Measurements from ENCODE around the gene SFT2D3. TPM values are rescaled to one million over a fixed set of nuclear protein-coding genes. Genes with fewer than 3 reads are reported as not detected.

Gene SFT2D3
- total and polyA plus RNA-seq, 3 donors from 2014 or later, result 7.4 to 13.2 (median 12.9) TPM

DNA sequence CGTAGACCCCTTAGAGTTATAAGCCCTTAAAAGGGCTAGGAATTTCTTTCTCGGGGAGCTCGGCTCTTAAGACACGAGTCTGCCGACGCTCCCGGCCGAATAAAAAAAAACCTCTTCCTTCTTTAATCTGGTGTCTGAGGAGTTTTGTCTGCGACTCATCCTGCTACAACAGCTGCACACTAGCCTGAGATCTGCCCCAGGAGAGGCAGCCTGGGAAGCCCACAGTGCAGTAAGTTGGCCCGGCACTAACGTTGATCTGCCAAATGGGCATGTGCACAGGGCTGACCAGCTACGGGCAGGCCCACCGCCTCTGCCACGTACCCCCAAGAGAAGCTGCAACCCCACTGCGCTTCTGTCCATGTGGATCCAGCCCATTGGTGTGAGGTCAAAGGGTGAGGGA is 17.5 kb upstream of the SFT2D3 start:
- Histone ChIP-seq H3K27ac (no peak overlapping the region), H3K36me3 (ENCODE audit: low read depth, missing control alignments) (no peaks in the 10 kb centered on the region), H3K4me1 (peaks cover 10% of the 10 kb centered on the region), H3K9me3 (no peaks in the 10 kb centered on the region), H3K4me3 (no peak overlapping the region), H3K27me3 (no peaks in the 10 kb centered on the region)
- intact Hi-C loops (cut with DNase I; ENCODE audit: low total_unique reads), result no loop called here
- 31 to 44% methylated on average over 11 to 15 of the region's 15 CpGs for whole genome bisulfite sequencing, 2 donors
- no peak for DNase-seq
- TF ChIP-seq POLR2A (IDR thresholded peaks at IDR 0.05), result no peak
- TF ChIP-seq, protein P1, sequence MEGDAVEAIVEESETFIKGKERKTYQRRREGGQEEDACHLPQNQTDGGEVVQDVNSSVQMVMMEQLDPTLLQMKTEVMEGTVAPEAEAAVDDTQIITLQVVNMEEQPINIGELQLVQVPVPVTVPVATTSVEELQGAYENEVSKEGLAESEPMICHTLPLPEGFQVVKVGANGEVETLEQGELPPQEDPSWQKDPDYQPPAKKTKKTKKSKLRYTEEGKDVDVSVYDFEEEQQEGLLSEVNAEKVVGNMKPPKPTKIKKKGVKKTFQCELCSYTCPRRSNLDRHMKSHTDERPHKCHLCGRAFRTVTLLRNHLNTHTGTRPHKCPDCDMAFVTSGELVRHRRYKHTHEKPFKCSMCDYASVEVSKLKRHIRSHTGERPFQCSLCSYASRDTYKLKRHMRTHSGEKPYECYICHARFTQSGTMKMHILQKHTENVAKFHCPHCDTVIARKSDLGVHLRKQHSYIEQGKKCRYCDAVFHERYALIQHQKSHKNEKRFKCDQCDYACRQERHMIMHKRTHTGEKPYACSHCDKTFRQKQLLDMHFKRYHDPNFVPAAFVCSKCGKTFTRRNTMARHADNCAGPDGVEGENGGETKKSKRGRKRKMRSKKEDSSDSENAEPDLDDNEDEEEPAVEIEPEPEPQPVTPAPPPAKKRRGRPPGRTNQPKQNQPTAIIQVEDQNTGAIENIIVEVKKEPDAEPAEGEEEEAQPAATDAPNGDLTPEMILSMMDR (IDR thresholded peaks at IDR 0.05), result no peak

DNA sequence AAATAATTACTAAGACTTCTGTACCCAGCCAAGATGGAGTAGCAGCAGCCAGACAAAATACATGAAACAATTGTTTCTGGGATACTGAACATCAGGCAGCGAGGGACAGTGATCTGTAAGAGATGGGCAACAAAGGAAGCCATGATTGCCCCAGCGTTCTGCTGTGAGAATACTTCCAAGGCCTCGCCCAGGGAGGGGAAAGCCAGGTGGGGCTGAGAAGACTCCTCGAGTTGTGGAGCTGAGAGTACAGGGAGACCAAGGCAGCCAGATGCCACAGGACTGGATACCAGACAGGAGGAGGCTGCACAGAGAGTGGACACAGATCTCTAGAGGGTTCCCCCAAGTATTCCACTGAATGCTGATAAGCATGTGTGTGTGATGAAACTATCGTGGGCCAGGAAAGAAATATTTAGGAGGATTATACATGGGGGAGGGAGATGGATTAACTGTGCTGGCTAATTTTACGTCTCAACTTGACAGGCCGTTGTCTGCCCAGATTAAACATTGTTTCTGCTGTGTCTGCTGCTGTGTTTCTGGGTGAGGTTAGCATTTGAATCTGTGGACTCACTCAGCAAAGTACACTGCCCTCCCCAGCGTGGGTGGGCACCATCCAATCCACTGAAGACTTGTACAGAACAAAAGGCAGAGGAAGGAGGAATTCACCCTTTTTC is 15.8 kb upstream of the SFT2D3 start:
- intact Hi-C loops (cut with DNase I; ENCODE audit: low total_unique reads), result no loop called here

DNA sequence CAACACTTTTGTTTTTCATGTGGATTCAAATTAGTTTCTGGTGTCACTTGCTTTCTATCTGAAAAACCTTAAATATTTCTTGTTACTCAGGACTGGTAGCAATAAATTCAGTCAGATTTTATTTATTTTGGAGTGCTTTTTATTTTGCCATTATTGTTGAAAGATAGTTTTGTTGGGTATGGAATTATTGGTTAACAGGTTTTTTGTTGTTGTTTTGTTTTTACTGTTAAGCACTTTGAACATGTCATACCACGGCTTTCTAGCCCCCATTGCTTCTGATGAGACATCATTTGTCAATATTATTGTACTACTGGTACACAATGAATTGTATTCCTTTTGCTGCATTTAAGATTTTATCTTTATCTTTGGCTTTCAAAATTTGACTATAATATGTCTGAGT is 12.9 kb upstream of the SFT2D3 start:
- H3K27me3 ChIP-seq, result no peaks in the 10 kb centered on the region
- H3K27ac ChIP-seq, result no peak overlapping the region
- H3K4me1 ChIP-seq, result peaks cover 3% of the 10 kb centered on the region
- intact Hi-C loops (cut with DNase I; ENCODE audit: low total_unique reads), result no loop called here
- H3K36me3 ChIP-seq (ENCODE audit: low read depth, missing control alignments), result no peaks in the 10 kb centered on the region
- H3K9me3 ChIP-seq, result no peaks in the 10 kb centered on the region
- TF ChIP-seq, protein P1 (IDR thresholded peaks at IDR 0.05), result no peak
- TF ChIP-seq POLR2A (IDR thresholded peaks at IDR 0.05), result no peak
- no peak for DNase-seq
- WGBS, 2 donors, result 87 to 96% methylated on average over 1 of the region's 1 CpG
- no peak overlapping the region for H3K4me3 ChIP-seq

More for the DNA sequence above, 15.8 kb upstream of the SFT2D3 start:
- TF ChIP-seq POLR2A (IDR thresholded peaks at IDR 0.05), result no peak
- TF ChIP-seq, protein P1 (IDR thresholded peaks at IDR 0.05), result no peak
- no peak for DNase-seq
- no peak overlapping the region for H3K27ac ChIP-seq
- peaks cover 10% of the 10 kb centered on the region for H3K4me1 ChIP-seq
- WGBS, 2 donors, result 74 to 75% methylated on average over 8 of the region's 8 CpGs
- H3K9me3 ChIP-seq, result no peaks in the 10 kb centered on the region
- no peak overlapping the region for H3K4me3 ChIP-seq
- H3K36me3 ChIP-seq (ENCODE audit: low read depth, missing control alignments), result no peaks in the 10 kb centered on the region
- no peaks in the 10 kb centered on the region for H3K27me3 ChIP-seq

DNA sequence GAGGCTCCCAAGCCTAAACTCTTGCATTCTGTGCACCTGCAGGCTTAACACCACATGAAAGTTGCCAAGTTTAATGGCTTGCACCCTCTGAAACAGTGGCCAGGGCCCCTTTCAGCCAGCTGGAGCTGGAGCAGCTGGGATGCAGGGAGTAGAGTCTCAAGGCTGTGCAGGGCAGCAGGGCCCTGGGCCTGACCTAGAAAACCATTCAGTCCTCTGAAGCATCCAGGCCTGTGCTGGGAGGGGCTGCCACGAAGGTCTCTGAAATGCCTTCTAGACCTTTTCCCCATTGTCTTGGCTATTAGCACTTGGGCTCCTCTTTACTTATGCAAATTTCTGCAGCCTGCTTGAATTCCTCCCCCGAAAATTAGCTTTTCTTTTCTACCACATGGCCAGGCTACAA is 10.6 kb upstream of the SFT2D3 start:
- Histone ChIP-seq H3K4me1 (peaks cover 4% of the 10 kb centered on the region), H3K36me3 (ENCODE audit: low read depth, missing control alignments) (no peaks in the 10 kb centered on the region), H3K27me3 (no peaks in the 10 kb centered on the region), H3K4me3 (no peak overlapping the region), H3K9me3 (no peaks in the 10 kb centered on the region), H3K27ac (no peak overlapping the region)
- no peak for DNase-seq
- intact Hi-C loops (cut with DNase I; ENCODE audit: low total_unique reads), result no loop called here
- no peak for TF ChIP-seq POLR2A (IDR thresholded peaks at IDR 0.05)
- TF ChIP-seq, protein P1 (IDR thresholded peaks at IDR 0.05), result no peak
- WGBS, 2 donors, result 92 to 97% methylated on average over 1 to 2 of the region's 2 CpGs

DNA sequence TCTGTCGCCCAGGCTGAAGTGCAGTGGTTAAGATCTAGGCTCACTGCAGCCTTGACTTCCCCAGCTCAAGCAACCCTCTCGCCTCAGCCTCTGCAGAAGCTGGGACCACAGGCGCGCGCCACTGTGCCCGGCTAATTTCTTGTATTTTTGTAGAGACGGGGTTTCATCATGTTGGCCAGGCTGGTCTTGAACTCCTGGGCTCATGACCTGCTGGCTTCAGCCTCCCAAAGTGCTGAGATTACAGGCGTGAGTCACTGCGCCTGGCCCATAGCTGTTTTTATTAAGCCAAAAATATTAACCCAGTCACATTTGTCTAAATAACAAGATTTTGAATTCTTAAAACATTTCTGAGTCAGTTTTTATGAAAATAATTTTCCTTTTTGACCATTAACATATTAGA is 6.3 kb upstream of the SFT2D3 start:
- TF ChIP-seq, protein P1 (IDR thresholded peaks at IDR 0.05), result no peak
- no peak for TF ChIP-seq POLR2A (IDR thresholded peaks at IDR 0.05)
- intact Hi-C loops (cut with DNase I; ENCODE audit: low total_unique reads), result no loop called here
- Histone ChIP-seq H3K9me3 (no peaks in the 10 kb centered on the region), H3K36me3 (ENCODE audit: low read depth, missing control alignments) (no peaks in the 10 kb centered on the region), H3K27me3 (no peaks in the 10 kb centered on the region), H3K4me3 (no peak overlapping the region), H3K4me1 (peaks cover 4% of the 10 kb centered on the region), H3K27ac (no peak overlapping the region)
- no peak for DNase-seq
- 69 to 70% methylated on average over 9 of the region's 9 CpGs for WGBS, 2 donors

Measured in testis (tissue), 3 donors.